GM19467 (cell line): ENCODE results near the gene SDHB.

Experiments used
- ATAC-seq: cut with Tn5 transposase; IDR thresholded peaks from one replicate; pipeline ENCODE4 v1.9.1; 2021; ENCODE audit warnings: mild to moderate bottlenecking, moderate library complexity; ENCODE audit not compliant: unreplicated experiment

SDHB gene

GRCh38 chr1:16989676-16990391, 64.0 kb downstream of the SDHB start:
- no peak for ATAC-seq

- ATAC-seq = no peak
These were observed 65.6 kb downstream of the SDHB start for GRCh38 chr1:16988210-16988609.

GRCh38 chr1:16986962-16987361, 66.9 kb downstream of the SDHB start:
- no peak for ATAC-seq

- no peak for ATAC-seq
These were observed 67.3 kb downstream of the SDHB start for GRCh38 chr1:16986560-16986959.

- ATAC-seq = no peak
These were observed 67.7 kb downstream of the SDHB start for GRCh38 chr1:16986113-16986512.

GRCh38 chr1:16984717-16985116, 69.1 kb downstream of the SDHB start:
- ATAC-seq = no peak

GRCh38 chr1:16983649-16984048, 70.2 kb downstream of the SDHB start:
- ATAC-seq = no peak

- no peak for ATAC-seq
These were observed 70.9 kb downstream of the SDHB start for GRCh38 chr1:16982902-16983301.

GRCh38 chr1:16981269-16981849, 72.5 kb downstream of the SDHB start:
- ATAC-seq = no peak

- no peak for ATAC-seq
These were observed 73.2 kb downstream of the SDHB start, which contains the start of gene MFAP2 for GRCh38 chr1:16980473-16981268. TSS of gene MFAP2 (minus strand) at chr1:16980620. CDS start at chr1:16978273, 2,347 bp downstream.

- no peak for ATAC-seq
These were observed 74.1 kb downstream of the SDHB start for GRCh38 chr1:16979475-16980327.

GRCh38 chr1:16978567-16979474, 75.0 kb downstream of the SDHB start:
- no peak for ATAC-seq

- no peak for ATAC-seq
These were observed 75.7 kb downstream of the SDHB start for GRCh38 chr1:16978139-16978538.

- no peak for ATAC-seq
These were observed 76.5 kb downstream of the SDHB start for GRCh38 chr1:16977377-16977776.

GRCh38 chr1:16976966-16977365, 76.9 kb downstream of the SDHB start:
- ATAC-seq = no peak

- no peak for ATAC-seq
These were observed 78.0 kb downstream of the SDHB start for GRCh38 chr1:16975838-16976237.

GRCh38 chr1:16975211-16975610, 78.6 kb downstream of the SDHB start:
- no peak for ATAC-seq

- no peak for ATAC-seq
These were observed 80.6 kb downstream of the SDHB start for GRCh38 chr1:16973215-16973614.

GRCh38 chr1:16972189-16972895, 81.5 kb downstream of the SDHB start:
- no peak for ATAC-seq
